Activated CD4-positive, alpha-beta T cell treated with anti-CD3 and anti-CD28 coated beads for 36 hours (primary cell): ENCODE measurements around the gene NUAK1. TPM values are rescaled to one million over a fixed set of nuclear protein-coding genes. Genes with fewer than 3 reads are reported as not detected.
A peak's percentile ranks its signal among the peaks of the same experiment; 100 is the strongest.

Source experiments
- ATAC-seq: fragments of 200-7000 bp; cut with Tn5 transposase; one replicate; pipeline ENCODE4 v1.10.0; 2021; ENCODE audit warnings: mild to moderate bottlenecking, moderate library complexity
- CTCF ChIA-PET: fragments of 350-600 bp; sonication (Branson Sonifier 250); formaldehyde crosslinking; loops from one replicate; lab custom pipeline; 2021; ENCODE audit warnings: antibody characterized with exemption; lab: Charles Lee
- POLR2A ChIA-PET: fragments of 350-600 bp; sonication (Branson Sonifier 250); formaldehyde crosslinking; loops from one replicate; lab custom pipeline; 2021; ENCODE audit warnings: antibody characterized with exemption, inconsistent platforms; lab: Charles Lee
- DNase-seq: peaks from one replicate; pipeline ENCODE4 v3.0.0-alpha.2; 2020
- H3K27ac Mint-ChIP-seq: one replicate; pipeline ENCODE4 v1.8.0; 2021; ENCODE audit warnings: mixed read lengths
- H3K27me3 Mint-ChIP-seq: one replicate; pipeline ENCODE4 v1.8.0; 2021; ENCODE audit warnings: mixed read lengths
- H3K36me3 Mint-ChIP-seq: one replicate; pipeline ENCODE4 v1.8.0; 2021; ENCODE audit warnings: low read depth, mixed read lengths
- H3K4me1 Mint-ChIP-seq: one replicate; pipeline ENCODE4 v1.8.0; 2021; ENCODE audit warnings: mixed read lengths
- H3K4me3 Mint-ChIP-seq: one replicate; pipeline ENCODE4 v1.8.0; 2021; ENCODE audit warnings: mild to moderate bottlenecking, moderate library complexity, mixed read lengths
- H3K9me3 Mint-ChIP-seq: one replicate; pipeline ENCODE4 v1.8.0; 2021; ENCODE audit warnings: low read depth, mixed read lengths
- intact Hi-C, 2 experiments: fragments of 100-400 bp; cut with DNase I in 1 of 2; cut with micrococcal nuclease in 1 of 2; formaldehyde crosslinking; loops; one replicate each; pipeline versions ENCODE4 v1.14.2 to v1.15.1; 2022 to 2024; cut with DNase I, micrococcal nuclease
- total RNA-seq, 2 experiments: library from RNA; stranded (reverse); gene quantifications; one replicate each; pipeline ENCODE4 v1.2.3, GENCODE V29; 2021

The NUAK1 gene
- total RNA-seq, 2 experiments from 2014 or later: not detected

DNA sequence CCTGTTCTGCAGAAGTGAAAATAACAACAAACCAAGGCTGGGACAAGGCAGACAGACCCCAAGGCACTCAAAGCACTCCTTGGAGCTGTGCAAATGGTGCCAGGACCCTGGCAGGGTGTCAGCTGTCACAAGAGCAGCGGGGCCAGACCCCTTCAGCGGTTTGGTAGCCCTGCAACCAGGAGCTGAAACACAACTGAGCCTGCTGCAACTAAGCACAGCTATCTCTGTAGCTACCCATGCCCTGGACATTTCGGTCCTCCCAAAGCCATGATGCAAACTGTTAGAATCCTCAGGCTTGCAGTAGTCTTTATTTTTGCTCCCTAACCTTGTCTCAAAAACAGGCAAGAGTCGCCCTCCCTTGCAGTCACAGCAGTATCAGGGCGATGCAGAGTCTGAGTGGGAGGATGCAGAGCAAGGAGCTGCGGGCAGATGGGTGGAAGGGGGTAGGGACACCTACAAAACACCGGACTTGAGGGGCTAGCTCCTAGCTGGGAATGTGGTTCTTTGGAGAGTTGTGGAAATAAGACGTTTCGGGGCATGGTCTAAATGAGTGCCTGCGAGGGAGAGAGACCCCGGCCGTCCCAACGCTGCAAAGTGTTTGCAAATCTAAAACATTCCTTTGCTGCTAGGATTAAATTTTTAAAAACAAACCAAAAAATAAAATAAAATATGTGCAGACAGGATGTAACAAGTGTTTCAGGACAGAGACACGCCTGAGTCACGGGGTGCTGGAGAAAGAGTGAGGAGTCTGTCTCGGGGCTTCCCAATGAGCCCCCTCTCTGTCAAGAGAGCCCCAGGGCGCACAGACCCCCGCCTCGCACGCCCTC lies 1.0 kb downstream of the NUAK1 start:
- no peaks in the 10 kb centered on the region for H3K9me3 Mint-ChIP-seq
- no peak for ATAC-seq
- H3K27me3 Mint-ChIP-seq: peaks cover 63% of the 10 kb centered on the region
- CTCF ChIA-PET: interaction anchor here (0.5 to 4.0 kb wide), 10 partner anchors 9 to 719 kb away, joined by 3 to 30 read pairs (median 3); no protein-coding TSS in a partner anchor
- no peaks in the 10 kb centered on the region for H3K36me3 Mint-ChIP-seq
- no peak for DNase-seq
- intact Hi-C loops: loop anchor here in 1 of 2 experiments (10.0 kb wide), 1 partner anchor 433 kb away; no protein-coding TSS in a partner anchor
- H3K4me1 Mint-ChIP-seq: peaks cover 7% of the 10 kb centered on the region
- POLR2A ChIA-PET: no interaction called here
- peak overlapping the region; percentile 43 for H3K4me3 Mint-ChIP-seq
- no peak overlapping the region for H3K27ac Mint-ChIP-seq

DNA sequence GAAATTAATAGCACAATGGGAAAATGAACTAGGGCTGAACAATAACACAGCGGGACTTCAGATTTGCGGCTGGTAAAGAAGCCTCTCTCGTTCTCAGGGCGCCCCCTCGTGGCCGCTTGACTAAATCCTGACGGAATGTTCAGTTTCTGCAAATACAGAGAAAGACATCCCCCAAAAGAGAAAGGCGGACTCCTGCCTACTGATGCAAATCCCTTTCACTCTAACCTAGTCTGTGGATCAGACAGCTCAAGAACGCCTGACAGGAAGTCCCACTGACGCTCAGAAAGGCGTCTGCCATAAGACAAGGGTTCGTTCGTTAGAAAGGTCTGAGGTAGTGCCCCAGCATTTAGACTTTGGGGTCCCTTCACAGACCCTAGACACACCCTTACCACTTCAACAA lies 2.5 kb downstream of the NUAK1 start:
- POLR2A ChIA-PET: interaction anchor here (1.4 kb wide), 1 partner anchor 716 kb away, joined by 3 read pairs; no protein-coding TSS in a partner anchor
- intact Hi-C loops: loop anchor here (1.0 to 10.0 kb wide), 3 partner anchors 431 to 716 kb away; no protein-coding TSS in a partner anchor
- DNase-seq: peak; percentile 88
- Mint-ChIP-seq H3K27ac (no peak overlapping the region), H3K9me3 (no peaks in the 10 kb centered on the region), H3K36me3 (no peaks in the 10 kb centered on the region), H3K4me3 (no peak overlapping the region), H3K27me3 (peaks cover 62% of the 10 kb centered on the region), H3K4me1 (peaks cover 7% of the 10 kb centered on the region)
- CTCF ChIA-PET: interaction anchor here (0.6 to 4.0 kb wide), 23 partner anchors 8 to 722 kb away, joined by 3 to 30 read pairs (median 4); no protein-coding TSS in a partner anchor
- ATAC-seq: peak; percentile 47

DNA sequence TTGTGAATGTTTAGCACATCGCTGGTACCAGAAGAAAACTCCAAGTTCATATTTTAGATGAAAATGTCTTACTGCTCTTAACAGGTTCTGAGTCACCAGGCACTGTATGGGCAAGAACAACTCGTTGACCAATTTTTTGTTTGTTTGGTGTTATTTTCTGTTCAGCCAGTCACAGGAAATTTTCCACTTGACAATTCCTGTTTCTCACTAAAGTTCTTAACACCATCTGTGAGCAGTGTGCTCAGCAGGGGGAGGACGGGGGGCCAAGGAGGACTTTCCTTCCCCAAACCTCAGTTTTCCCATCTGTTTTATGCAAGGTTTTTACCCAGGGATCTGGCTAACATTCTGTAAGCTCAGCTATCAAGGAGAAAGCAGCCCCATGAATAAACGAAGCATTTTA lies 3.0 kb downstream of the NUAK1 start:
- CTCF ChIA-PET: interaction anchor here (0.6 to 4.0 kb wide), 18 partner anchors 9 to 722 kb away, joined by 3 to 30 read pairs (median 4); no protein-coding TSS in a partner anchor
- Mint-ChIP-seq H3K4me1 (peaks cover 7% of the 10 kb centered on the region), H3K4me3 (no peak overlapping the region), H3K27ac (no peak overlapping the region), H3K9me3 (no peaks in the 10 kb centered on the region), H3K27me3 (peaks cover 60% of the 10 kb centered on the region), H3K36me3 (no peaks in the 10 kb centered on the region)
- intact Hi-C loops: loop anchor here (1.0 to 10.0 kb wide), 3 partner anchors 430 to 715 kb away; no protein-coding TSS in a partner anchor
- POLR2A ChIA-PET: interaction anchor here (1.4 kb wide), 1 partner anchor 715 kb away, joined by 3 read pairs; no protein-coding TSS in a partner anchor
- no peak for ATAC-seq
- no peak for DNase-seq

DNA sequence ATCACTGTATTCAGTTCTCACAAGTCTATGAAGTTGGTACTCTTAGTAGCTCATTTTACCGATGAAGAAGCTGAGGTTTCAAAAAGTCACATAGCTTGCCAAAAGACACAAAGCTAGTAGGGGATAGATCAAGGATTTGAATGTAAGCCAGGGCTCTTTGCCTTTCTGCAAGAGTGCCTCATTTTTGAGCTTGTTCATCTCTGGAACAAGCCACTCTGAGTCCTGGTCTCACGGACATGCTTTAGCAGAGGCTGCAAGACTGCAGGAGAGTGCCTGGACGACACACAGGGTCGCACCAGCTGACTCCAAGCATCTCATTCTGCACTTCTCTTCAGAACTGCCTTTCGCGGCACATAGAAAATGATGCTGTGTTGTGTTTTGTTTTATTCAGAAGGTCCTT lies 3.7 kb downstream of the NUAK1 start:
- ChIA-PET CTCF (interaction anchor here (0.8 to 4.0 kb wide), 3 partner anchors 13 to 714 kb away, joined by 4 to 30 read pairs (median 4); no protein-coding TSS in a partner anchor), POLR2A (interaction anchor here (1.4 kb wide), 1 partner anchor 714 kb away, joined by 3 read pairs; no protein-coding TSS in a partner anchor)
- ATAC-seq (no peak), DNase-seq (no peak)
- peaks cover 53% of the 10 kb centered on the region for H3K27me3 Mint-ChIP-seq
- no peak overlapping the region for H3K27ac Mint-ChIP-seq
- H3K4me3 Mint-ChIP-seq: no peak overlapping the region
- intact Hi-C loops: loop anchor here in 1 of 2 experiments (10.0 kb wide), 1 partner anchor 430 kb away; no protein-coding TSS in a partner anchor
- no peaks in the 10 kb centered on the region for H3K36me3 Mint-ChIP-seq
- peaks cover 7% of the 10 kb centered on the region for H3K4me1 Mint-ChIP-seq
- H3K9me3 Mint-ChIP-seq: no peaks in the 10 kb centered on the region

DNA sequence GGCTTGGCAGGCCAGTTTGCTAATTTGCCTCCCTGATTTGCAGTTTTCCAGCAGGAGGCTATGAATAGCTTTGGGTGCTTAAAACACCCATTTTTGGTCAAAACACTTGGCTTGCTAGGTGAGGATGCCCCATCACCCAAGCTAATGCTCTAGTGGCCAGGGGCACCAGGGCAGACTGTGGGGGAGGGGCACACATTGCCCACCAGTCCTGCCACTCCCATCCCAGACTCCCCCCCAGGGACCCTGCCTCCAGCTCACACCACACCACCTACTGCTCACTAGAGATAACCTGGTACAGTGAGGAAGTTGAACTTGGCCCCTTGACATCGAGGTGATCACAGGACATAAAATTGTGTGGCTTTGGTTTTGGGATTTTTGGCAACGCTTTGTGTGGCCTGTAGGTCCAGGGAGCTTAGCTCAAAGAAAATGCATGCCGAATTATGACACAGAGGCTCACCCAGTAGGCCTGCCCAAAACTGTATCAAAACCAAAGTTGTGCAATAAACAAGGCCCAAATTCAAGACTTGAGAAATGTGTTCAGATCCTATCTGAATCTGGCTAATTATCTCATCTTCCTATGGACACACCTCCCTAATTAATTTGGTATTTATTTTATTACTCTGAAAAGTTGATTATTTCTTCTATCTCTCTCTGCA lies 4.3 kb downstream of the NUAK1 start:
- CTCF ChIA-PET: interaction anchor here (0.8 to 4.0 kb wide), 3 partner anchors 14 to 714 kb away, joined by 4 to 30 read pairs (median 4); no protein-coding TSS in a partner anchor
- POLR2A ChIA-PET: no interaction called here
- no peak overlapping the region for H3K4me3 Mint-ChIP-seq
- intact Hi-C loops: loop anchor here in 1 of 2 experiments (10.0 kb wide), 1 partner anchor 430 kb away; no protein-coding TSS in a partner anchor
- H3K27ac Mint-ChIP-seq: no peak overlapping the region
- DNase-seq (no peak), ATAC-seq (no peak)
- no peaks in the 10 kb centered on the region for H3K36me3 Mint-ChIP-seq
- peaks cover 7% of the 10 kb centered on the region for H3K4me1 Mint-ChIP-seq
- no peaks in the 10 kb centered on the region for H3K9me3 Mint-ChIP-seq
- H3K27me3 Mint-ChIP-seq: peaks cover 51% of the 10 kb centered on the region

DNA sequence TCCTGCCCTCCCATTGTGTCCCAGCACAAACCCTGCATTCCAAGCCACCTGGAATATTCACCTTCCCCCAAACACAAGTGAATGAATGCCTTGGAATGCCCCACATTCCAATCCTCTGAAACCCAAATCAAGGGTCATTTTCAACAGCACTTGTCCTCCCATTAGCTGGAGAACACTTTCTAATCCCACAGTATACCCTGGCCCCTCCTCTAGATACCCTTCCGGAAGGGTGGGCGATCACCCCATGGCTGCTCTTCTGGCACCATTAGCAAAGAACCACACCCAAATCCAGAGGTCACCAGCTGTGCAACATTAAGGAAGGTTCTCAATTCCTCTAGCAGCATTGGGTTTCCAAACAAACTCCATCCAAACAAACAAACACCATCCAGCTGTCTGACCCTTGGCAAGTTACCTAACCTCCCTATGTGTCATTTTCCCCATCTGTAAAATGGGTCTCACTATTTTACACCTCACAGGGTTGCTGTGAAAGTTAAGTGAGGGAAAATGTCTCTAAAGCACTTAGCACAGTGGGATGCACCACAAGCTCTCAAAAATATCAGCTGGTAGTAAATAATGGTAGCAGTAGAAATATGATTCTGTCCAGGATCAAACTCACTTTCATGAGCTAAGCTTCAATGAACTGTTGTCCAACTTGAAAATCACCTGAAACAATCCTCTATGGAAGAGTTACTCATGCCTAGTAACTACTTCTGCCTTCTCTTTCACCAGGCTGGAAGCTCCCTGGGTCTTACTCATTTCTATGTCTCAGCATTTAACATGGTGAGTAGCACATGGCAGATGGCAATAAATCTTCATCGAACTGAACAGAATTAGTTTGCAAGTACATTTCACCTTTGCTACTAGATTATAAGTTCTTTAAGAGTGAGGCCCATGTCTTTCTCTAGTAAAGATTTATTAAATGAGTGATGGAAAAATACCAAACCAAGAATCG lies 5.3 kb downstream of the NUAK1 start:
- no peak overlapping the region for H3K4me3 Mint-ChIP-seq
- ATAC-seq: no peak
- intact Hi-C loops: loop anchor here in 1 of 2 experiments (10.0 kb wide), 1 partner anchor 429 kb away; no protein-coding TSS in a partner anchor
- no peaks in the 10 kb centered on the region for H3K9me3 Mint-ChIP-seq
- no peak overlapping the region for H3K27ac Mint-ChIP-seq
- ChIA-PET CTCF (interaction anchor here (0.7 kb wide), 1 partner anchor 10 kb away, joined by 3 read pairs; no protein-coding TSS in a partner anchor), POLR2A (no interaction called here)
- H3K4me1 Mint-ChIP-seq: peaks cover 7% of the 10 kb centered on the region
- peaks cover 51% of the 10 kb centered on the region for H3K27me3 Mint-ChIP-seq
- no peaks in the 10 kb centered on the region for H3K36me3 Mint-ChIP-seq
- no peak for DNase-seq

DNA sequence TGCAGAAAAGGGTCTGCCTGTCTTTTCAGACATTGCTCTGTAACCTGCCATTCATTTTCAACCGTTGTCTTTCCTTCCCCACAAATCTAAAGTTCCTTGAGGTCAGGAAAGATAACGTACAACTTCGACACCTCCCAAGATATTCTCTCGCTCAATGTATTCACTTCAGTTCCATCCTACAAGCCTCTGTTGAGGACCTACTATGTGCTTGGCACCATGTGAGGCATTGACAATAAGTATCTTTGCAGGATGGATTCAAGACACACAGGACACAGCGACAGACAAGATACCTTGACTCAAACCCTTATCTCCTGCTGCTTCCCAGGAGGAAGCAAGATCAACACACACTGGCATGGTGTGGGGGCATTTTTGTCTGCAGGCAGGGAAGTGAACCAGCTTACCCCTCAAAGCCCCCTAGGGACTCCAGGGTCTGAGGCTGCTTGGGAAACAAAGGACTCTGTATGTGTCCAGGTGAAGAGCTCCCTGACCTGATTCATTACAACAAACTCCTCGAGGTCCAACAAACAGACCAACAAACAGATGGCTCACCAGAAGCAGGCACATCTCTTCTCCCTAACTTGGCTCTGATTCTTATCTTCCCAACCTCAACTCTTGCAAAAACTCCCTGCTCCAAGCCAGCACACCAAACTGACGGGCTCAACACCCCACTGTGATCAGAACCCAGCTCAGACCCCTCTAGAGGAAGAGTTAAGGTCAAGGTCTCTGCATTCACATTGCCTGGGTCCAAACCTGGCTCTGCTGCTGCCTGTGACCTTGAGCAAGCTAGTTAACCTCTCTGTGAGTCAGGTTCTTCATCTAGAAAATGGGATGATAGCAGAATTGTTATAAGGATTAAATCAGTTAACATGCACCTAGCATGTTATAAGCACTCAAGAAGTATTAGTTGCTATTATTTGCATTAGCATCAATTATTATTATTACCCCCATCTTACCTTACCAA lies 6.3 kb downstream of the NUAK1 start:
- ATAC-seq: no peak
- intact Hi-C loops: loop anchor here in 1 of 2 experiments (10.0 kb wide), 1 partner anchor 428 kb away; no protein-coding TSS in a partner anchor
- Mint-ChIP-seq H3K4me1 (peaks cover 4% of the 10 kb centered on the region), H3K27me3 (peaks cover 42% of the 10 kb centered on the region), H3K27ac (no peak overlapping the region), H3K9me3 (no peaks in the 10 kb centered on the region), H3K36me3 (no peaks in the 10 kb centered on the region), H3K4me3 (no peak overlapping the region)
- DNase-seq: no peak
- ChIA-PET POLR2A (no interaction called here), CTCF (interaction anchor here (0.7 kb wide), 1 partner anchor 9 kb away, joined by 3 read pairs; no protein-coding TSS in a partner anchor)

DNA sequence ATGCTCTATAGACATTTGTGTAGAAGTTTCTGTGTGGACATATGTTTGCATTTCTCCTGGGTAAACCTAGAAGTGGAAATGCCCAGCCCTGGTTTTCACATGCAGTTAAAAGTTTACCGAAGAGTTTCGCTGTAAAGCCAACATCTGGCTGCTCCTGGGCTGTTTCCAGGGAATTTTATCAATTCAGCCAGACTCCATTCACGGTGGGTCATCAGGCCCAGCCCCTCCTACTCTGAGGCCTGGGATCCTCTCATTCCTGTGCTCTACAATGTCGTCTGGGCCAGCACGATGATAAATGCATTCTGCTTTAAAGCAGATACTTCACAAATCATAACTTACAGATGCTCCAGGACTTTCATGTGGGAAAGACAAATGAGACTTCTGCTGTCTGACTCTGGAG lies 7.1 kb downstream of the NUAK1 start:
- ATAC-seq (no peak), DNase-seq (no peak)
- H3K9me3 Mint-ChIP-seq: no peaks in the 10 kb centered on the region
- no peaks in the 10 kb centered on the region for H3K36me3 Mint-ChIP-seq
- CTCF ChIA-PET: no interaction called here
- H3K4me3 Mint-ChIP-seq: no peak overlapping the region
- H3K27ac Mint-ChIP-seq: no peak overlapping the region
- intact Hi-C loops: loop anchor here in 1 of 2 experiments (10.0 kb wide), 1 partner anchor 427 kb away; no protein-coding TSS in a partner anchor
- peaks cover 37% of the 10 kb centered on the region for H3K27me3 Mint-ChIP-seq
- H3K4me1 Mint-ChIP-seq: peaks cover 4% of the 10 kb centered on the region
- POLR2A ChIA-PET: no interaction called here

DNA sequence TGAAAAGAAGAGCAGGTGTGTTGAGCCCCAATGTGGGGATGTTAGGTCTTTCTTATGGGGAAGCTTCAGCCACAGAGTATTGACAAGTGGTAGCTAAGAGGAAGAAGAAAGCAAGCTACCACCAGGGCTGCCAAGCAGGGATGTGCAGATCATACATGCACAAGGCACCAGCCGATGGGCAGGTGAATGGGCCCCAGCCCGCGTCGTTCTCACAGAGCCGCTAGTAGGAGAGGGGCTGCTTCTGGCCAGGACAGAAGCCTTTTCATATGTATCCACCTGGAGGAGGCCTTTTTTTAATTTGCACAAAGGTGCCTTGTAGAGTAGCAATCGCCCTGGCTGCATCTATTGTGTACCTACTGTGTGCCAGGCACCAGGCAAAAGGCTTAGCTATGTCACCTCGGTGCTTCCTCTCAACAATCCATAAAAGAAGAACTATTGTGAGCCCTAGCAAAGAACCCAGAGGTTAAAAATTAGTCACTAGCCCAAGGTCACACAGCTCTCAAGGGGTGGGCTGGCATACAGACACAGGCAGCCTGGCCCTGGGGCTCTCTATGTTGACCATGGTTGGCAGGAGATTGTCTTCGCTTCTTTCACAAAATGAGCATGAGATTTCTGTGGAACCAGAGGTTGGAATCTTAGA lies 8.2 kb downstream of the NUAK1 start:
- no peaks in the 10 kb centered on the region for H3K9me3 Mint-ChIP-seq

More for the DNA sequence above, 8.2 kb downstream of the NUAK1 start:
- DNase-seq (no peak), ATAC-seq (no peak)
- Mint-ChIP-seq H3K4me1 (no peaks in the 10 kb centered on the region), H3K36me3 (no peaks in the 10 kb centered on the region), H3K27me3 (peaks cover 30% of the 10 kb centered on the region), H3K4me3 (no peak overlapping the region), H3K27ac (no peak overlapping the region)
- intact Hi-C loops: loop anchor here in 1 of 2 experiments (10.0 kb wide), 1 partner anchor 426 kb away; no protein-coding TSS in a partner anchor
- ChIA-PET POLR2A (no interaction called here), CTCF (no interaction called here)
